CD4-positive, alpha-beta T cell (primary cell): ENCODE data around the gene MLLT3. TPM values are rescaled to one million over a fixed set of nuclear protein-coding genes. Genes with fewer than 3 reads are reported as not detected.

Experiments
- ATAC-seq: fragments of 200-7000 bp; cut with Tn5 transposase; one replicate; pipeline ENCODE4 v1.10.0; 2022; ENCODE audit warnings: mild to moderate bottlenecking; ENCODE audit not compliant: poor library complexity
- CTCF ChIA-PET: fragments of 350-600 bp; sonication (Branson Sonifier 250); formaldehyde crosslinking; loops from one replicate; lab custom pipeline; 2021; ENCODE audit warnings: antibody characterized with exemption, inconsistent platforms; lab: Charles Lee
- POLR2A ChIA-PET: fragments of 350-600 bp; sonication (Branson Sonifier 250); formaldehyde crosslinking; loops from one replicate; lab custom pipeline; 2021; ENCODE audit warnings: antibody characterized with exemption, inconsistent platforms; lab: Charles Lee
- DNase-seq, 14 experiments: peaks; one replicate each; pipeline ENCODE4 v3.0.0-alpha.2; 2013 to 2020; ENCODE audit warnings: mixed read lengths in 2 of 14
- H3K27ac ChIP-seq, 2 donors: one replicate each; pipeline versions ENCODE4 v1.5.1 to v1.7.0; 2013; ENCODE audit warnings: low read length in 2 of 2, low read depth in 1 of 2, mild to moderate bottlenecking in 1 of 2
- H3K27me3 ChIP-seq, 2 experiments: 1 replicate in 1 of 2; 2 replicates in 1 of 2; pipeline versions ENCODE4 v1.6.1 to v1.7.0; 2013; ENCODE audit warnings: low read length in 2 of 2, control low read depth in 1 of 2, mild to moderate bottlenecking in 1 of 2, moderate library complexity in 1 of 2; ENCODE audit not compliant: insufficient read depth in 2 of 2, control insufficient read depth in 1 of 2
- H3K36me3 ChIP-seq: one replicate; pipeline ENCODE4 v1.6.1; 2013; ENCODE audit warnings: low read length, control low read depth; ENCODE audit not compliant: insufficient read depth
- H3K4me1 ChIP-seq: one replicate; pipeline ENCODE4 v1.6.1; 2013; ENCODE audit warnings: low read length, control low read depth; ENCODE audit not compliant: insufficient read depth
- H3K4me3 ChIP-seq: one replicate; pipeline ENCODE4 v1.5.1; 2013; ENCODE audit warnings: mild to moderate bottlenecking, low read length, moderate library complexity
- H3K9me3 ChIP-seq, 2 experiments: 1 replicate in 1 of 2; 2 replicates in 1 of 2; pipeline versions ENCODE4 v1.6.1 to v1.7.0; 2013; ENCODE audit warnings: low read length in 2 of 2, mild to moderate bottlenecking in 2 of 2, control low read depth in 1 of 2, moderate library complexity in 1 of 2; ENCODE audit not compliant: control insufficient read depth in 1 of 2, insufficient read depth in 1 of 2
- H3K27ac Mint-ChIP-seq: one replicate; pipeline ENCODE4 v1.8.0; 2020; ENCODE audit warnings: mixed read lengths
- H3K27me3 Mint-ChIP-seq: one replicate; pipeline ENCODE4 v1.8.0; 2021; ENCODE audit warnings: mixed read lengths
- H3K36me3 Mint-ChIP-seq: one replicate; pipeline ENCODE4 v1.8.0; 2021; ENCODE audit warnings: low read depth, mixed read lengths
- H3K4me1 Mint-ChIP-seq: one replicate; pipeline ENCODE4 v1.8.0; 2021; ENCODE audit warnings: low read depth, mixed read lengths
- H3K4me3 Mint-ChIP-seq: one replicate; pipeline ENCODE4 v1.8.0; 2020; ENCODE audit warnings: mild to moderate bottlenecking, mixed read lengths
- H3K9me3 Mint-ChIP-seq: one replicate; pipeline ENCODE4 v1.8.0; 2020; ENCODE audit warnings: mixed read lengths
- intact Hi-C, 2 experiments: fragments of 100-400 bp; cut with DNase I in 1 of 2; cut with micrococcal nuclease in 1 of 2; formaldehyde crosslinking; loops; one replicate each; pipeline versions ENCODE4 v1.15.1 to v1.9.0; 2023 to 2025; cut with DNase I, micrococcal nuclease
- total RNA-seq, 174 experiments: library from RNA in 2 of 174; stranded (reverse) in 2 of 174; gene quantifications; one replicate each; pipeline ENCODE4 v1.2.3 and lab custom pipeline; 2021 to 2026
- TF ChIP-seq, protein P1 (sequence below): fragments of 200-600 bp; IDR thresholded peaks from one replicate; pipeline ENCODE4 v1.8.0; 2022; ENCODE audit warnings: antibody characterized with exemption, mild to moderate bottlenecking

The MLLT3 gene
- total RNA-seq, 2 experiments from 2014 or later: 59.2 to 60.6 TPM

DNA sequence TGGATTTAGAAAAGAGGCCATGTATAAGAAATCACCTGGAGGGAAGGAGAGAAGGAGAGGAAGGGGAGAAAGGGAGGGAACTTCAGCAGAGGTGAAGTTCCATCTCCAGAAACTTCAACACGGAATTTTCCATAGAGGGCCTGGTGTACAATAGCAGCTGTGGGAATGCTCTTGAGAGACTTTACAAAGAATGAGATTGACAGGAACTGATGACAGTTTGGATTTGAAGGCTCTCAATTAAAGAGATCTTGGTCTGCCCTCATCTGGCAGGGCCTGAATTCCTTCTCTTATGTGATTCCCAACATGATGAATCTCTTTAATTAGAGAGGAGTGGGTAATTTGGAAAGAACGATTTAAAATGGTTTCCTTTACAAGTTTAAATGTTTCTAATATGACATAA lies 143.5 kb downstream of the MLLT3 start:
- H3K4me1 Mint-ChIP-seq: peaks cover 81% of the 10 kb centered on the region
- no peak overlapping the region for H3K27ac Mint-ChIP-seq
- POLR2A ChIA-PET: no interaction called here
- no peaks in the 10 kb centered on the region for H3K9me3 Mint-ChIP-seq
- no peak overlapping the region for H3K4me3 ChIP-seq
- no peak overlapping the region for H3K4me3 Mint-ChIP-seq
- intact Hi-C loops: no loop called here
- H3K36me3 ChIP-seq: no peaks in the 10 kb centered on the region
- H3K9me3 ChIP-seq: no peaks in the 10 kb centered on the region
- H3K27ac ChIP-seq: no peak overlapping the region
- no peaks in the 10 kb centered on the region for H3K4me1 ChIP-seq
- CTCF ChIA-PET: no interaction called here
- no peaks in the 10 kb centered on the region for H3K27me3 ChIP-seq
- ATAC-seq: no peak
- H3K27me3 Mint-ChIP-seq: no peaks in the 10 kb centered on the region
- no peaks in the 10 kb centered on the region for H3K36me3 Mint-ChIP-seq
- TF ChIP-seq, protein P1, sequence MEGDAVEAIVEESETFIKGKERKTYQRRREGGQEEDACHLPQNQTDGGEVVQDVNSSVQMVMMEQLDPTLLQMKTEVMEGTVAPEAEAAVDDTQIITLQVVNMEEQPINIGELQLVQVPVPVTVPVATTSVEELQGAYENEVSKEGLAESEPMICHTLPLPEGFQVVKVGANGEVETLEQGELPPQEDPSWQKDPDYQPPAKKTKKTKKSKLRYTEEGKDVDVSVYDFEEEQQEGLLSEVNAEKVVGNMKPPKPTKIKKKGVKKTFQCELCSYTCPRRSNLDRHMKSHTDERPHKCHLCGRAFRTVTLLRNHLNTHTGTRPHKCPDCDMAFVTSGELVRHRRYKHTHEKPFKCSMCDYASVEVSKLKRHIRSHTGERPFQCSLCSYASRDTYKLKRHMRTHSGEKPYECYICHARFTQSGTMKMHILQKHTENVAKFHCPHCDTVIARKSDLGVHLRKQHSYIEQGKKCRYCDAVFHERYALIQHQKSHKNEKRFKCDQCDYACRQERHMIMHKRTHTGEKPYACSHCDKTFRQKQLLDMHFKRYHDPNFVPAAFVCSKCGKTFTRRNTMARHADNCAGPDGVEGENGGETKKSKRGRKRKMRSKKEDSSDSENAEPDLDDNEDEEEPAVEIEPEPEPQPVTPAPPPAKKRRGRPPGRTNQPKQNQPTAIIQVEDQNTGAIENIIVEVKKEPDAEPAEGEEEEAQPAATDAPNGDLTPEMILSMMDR: no peak
- no peak for DNase-seq

DNA sequence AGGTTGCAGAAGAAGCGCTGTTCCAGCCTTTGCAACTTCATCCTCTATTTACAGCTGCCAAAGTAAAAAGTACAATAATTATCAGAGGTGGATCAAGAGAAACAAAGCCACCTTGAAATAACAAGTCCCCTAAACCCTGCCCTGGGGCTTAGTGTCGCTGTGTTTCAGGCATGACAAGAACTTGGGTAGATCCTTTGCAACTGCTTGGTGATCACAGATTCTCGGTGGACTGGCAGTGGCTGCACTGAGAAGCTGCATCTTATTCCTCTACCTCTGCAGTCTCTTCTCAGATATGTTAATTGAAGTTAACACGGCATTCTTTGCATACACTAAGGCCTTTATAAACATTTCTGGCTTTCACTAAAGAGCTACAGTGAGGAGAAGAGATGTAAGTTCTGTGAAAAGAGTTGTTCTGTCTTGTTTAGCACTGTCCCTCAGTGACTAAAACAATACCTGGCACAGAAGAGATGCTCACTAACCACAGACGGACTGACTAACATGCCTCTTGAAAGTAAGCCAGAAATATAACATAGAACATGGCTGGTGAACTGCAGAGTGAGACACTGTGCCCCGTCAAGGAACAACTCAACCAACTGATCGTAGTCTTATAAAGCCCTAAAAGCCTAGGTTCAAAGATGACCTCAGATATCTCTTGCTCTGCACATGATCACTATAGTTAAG lies 144.2 kb downstream of the MLLT3 start:
- Histone ChIP-seq H3K27ac (no peak overlapping the region), H3K9me3 (no peaks in the 10 kb centered on the region), H3K4me3 (no peak overlapping the region), H3K27me3 (no peaks in the 10 kb centered on the region), H3K36me3 (no peaks in the 10 kb centered on the region), H3K4me1 (no peaks in the 10 kb centered on the region)
- ChIA-PET POLR2A (no interaction called here), CTCF (no interaction called here)
- Mint-ChIP-seq H3K36me3 (no peaks in the 10 kb centered on the region), H3K27ac (no peak overlapping the region), H3K9me3 (no peaks in the 10 kb centered on the region), H3K27me3 (no peaks in the 10 kb centered on the region), H3K4me3 (no peak overlapping the region), H3K4me1 (peaks cover 88% of the 10 kb centered on the region)
- ATAC-seq: no peak
- no peak for DNase-seq
- TF ChIP-seq, protein P1: no peak
- intact Hi-C loops: no loop called here

DNA sequence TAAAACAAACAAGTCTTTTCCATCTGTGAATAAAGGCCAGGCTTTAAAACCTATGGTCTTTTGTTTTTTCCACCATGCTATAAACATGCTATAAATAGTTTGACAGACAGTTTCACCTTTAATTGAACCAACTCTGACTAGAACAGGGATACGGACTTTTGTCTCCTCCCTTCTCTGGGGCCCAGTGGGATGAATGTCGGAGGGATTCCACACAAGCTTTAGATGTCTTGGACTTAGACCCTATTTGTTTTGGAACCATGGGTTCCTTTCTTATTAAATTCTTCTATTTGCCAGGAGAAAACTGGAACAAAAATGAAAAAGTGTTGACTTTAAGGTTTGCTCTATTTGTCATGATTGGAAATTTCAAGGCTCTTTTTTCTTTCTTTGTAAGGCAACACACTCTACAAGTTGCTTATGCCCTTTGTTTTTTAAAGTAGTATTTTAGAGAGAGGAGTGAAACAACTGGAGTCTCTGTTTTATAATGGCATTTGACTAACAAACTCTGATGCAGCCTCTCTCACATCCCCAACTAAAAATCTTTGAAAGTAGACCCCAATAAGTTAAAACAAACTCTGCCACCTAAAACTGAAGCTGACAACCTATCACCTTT lies 145.3 kb downstream of the MLLT3 start:
- POLR2A ChIA-PET: no interaction called here
- Mint-ChIP-seq H3K4me3 (no peak overlapping the region), H3K27me3 (no peaks in the 10 kb centered on the region), H3K4me1 (peaks cover 87% of the 10 kb centered on the region), H3K9me3 (no peaks in the 10 kb centered on the region), H3K27ac (no peak overlapping the region), H3K36me3 (no peaks in the 10 kb centered on the region)
- Histone ChIP-seq H3K9me3 (no peaks in the 10 kb centered on the region), H3K27me3 (no peaks in the 10 kb centered on the region), H3K4me1 (no peaks in the 10 kb centered on the region), H3K4me3 (no peak overlapping the region), H3K36me3 (no peaks in the 10 kb centered on the region), H3K27ac (no peak overlapping the region)
- ATAC-seq (no peak), DNase-seq (no peak)
- TF ChIP-seq, protein P1: no peak
- intact Hi-C loops: no loop called here
- CTCF ChIA-PET: no interaction called here
